Activated CD8-positive, alpha-beta memory T cell treated with anti-CD3 and anti-CD28 coated beads, Interleukin-2, amount 50 U/mL, for 1 hour (primary cell): Measurements from ENCODE around the gene HPD.
"Not testable (repeated sequence)": the region's sequence is repeated elsewhere in the genome, so short reads cannot be mapped to it uniquely, and the experiment has no call there.

Experiments
- DNase-seq: peaks from one replicate; pipeline ENCODE4 v3.0.0-alpha.2; 2020; ENCODE audit errors: extremely low read depth

HPD gene

DNA sequence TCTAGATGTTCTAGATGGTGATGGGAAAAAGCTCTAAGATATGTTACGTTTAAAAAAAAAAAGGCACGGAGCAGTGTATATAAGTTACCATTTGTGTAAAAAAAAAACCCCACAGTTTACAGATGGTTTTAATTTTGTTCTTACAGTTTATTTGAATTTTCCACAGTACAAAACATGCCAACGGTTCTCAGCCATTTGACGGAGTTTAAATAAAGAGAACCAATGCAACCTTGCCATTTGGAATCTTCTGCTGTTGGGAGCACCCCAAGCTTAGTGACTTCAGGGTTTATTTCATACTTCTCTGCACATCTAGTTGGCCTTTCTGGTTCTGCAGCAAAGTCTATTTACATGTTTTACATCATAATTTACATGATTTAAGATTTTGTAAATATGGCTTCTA is 7.7 kb upstream of the HPD start:
- no peak for DNase-seq

- DNase-seq, result no peak
Measured at GRCh38 chr12:121861636-121862254, 3.1 kb upstream of the HPD start.

- DNase-seq, result not testable (repeated sequence)
Measured at GRCh38 chr12:121860699-121861098, 2.0 kb upstream of the HPD start.

DNA sequence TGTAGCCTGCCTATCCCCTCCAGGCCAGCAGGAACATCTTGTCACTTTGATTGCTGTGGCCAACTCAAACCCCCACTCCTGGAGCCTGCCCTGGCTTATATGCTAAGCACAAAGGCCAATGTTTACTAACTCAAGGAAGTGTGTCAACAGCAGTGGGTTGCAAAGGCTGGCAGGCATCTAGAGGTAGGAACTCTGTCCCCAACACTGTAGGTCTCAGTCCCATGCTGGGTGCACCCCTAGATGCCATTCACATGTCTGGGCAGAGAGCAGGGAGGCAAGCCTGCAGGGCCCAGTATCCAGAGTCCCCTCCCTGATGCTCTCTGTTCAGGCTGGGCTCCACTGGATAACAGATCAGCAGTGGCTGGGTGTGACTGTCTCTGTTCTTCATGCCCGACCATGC is 1.6 kb upstream of the HPD start:
- no peak for DNase-seq

GRCh38 chr12:121858318-121858661 is 369 bp downstream of the HPD start:
- no peak for DNase-seq

DNA sequence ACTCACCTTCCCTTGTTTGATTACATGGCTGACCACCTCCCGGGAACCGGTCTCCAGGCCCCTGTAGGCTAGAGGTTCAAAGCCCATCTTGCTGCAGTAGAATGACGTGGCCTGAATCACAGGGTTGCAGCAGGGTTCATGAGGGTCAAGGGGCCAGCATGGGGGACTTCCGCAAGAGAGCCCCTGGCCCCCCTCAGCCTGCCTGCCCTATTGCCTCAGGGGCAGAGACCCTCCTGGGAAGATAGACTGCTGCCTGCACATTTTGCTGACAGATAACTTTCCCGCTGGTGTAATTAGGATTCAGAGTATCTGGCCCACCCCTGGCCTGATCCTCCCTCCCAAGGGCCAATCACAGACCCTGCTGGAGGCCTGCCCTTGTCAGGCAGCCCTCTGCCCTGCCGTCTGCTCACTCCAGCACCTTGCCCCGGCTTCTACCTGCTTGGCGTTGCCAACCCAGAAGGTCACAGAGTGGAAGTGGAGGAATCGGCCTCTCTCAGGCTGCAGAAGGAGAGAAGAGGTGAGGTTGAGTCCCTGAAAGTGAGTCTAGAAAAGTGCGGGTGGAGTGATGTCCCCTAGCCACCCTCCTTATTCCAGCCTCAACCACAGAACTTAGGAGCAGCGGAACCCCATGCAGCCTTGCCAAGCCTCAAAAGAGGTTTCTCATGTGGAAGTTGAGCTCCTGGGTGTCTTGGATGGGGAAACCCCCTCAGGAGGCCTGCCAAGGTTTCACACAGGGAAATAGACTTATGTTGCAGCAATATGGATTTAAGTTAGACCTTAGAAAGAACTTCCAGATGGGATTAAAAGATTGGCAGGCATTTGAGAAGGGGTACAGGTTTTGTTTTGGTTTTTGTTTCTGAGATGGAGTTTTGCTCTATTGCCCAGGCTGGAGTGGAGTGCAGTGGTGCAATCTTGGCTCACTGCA is 1.1 kb downstream of the HPD start:
- DNase-seq, result no peak

DNA sequence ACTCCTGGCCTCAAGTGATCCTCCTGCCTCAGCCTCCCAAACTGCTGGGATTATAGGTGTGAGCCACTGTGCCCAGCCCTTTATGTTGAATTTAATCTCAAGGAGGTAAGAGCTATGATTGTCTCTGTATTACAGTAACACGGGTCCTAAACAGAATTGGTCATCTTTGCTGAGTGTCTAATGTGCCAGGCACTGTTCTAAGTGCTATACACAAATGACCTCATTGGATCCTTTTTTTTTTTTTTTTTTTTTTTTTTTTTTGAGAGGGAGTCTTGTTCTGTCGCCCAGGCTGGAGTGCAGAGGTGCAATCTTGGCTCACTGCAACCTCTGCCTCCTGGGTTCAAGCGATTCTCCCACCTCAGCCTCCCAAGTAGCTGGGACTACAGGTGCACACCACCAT is 6.3 kb downstream of the HPD start:
- DNase-seq, result not testable (repeated sequence)

DNA sequence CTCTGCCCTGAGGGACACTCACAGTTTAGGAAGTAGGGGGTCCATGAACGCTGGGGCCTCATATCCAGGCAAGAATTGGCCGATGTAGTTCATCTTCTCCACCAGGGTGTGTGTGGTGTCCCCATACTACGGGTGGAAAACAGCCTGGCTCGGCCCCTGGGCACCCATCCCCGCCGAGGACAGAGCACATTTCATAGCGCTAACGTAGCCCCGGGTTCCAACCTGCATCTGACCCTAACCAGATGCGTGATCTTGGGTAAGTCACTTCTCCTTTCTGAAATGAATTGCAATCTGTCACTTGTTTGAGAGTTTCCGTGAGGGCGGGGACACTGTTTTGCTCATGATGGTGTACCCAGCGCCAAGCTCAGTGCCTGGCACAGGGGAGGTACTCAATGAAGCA is 9.0 kb downstream of the HPD start:
- no peak for DNase-seq

- no peak for DNase-seq
Measured at GRCh38 chr12:121849211-121849610, 9.4 kb downstream of the HPD start.

DNA sequence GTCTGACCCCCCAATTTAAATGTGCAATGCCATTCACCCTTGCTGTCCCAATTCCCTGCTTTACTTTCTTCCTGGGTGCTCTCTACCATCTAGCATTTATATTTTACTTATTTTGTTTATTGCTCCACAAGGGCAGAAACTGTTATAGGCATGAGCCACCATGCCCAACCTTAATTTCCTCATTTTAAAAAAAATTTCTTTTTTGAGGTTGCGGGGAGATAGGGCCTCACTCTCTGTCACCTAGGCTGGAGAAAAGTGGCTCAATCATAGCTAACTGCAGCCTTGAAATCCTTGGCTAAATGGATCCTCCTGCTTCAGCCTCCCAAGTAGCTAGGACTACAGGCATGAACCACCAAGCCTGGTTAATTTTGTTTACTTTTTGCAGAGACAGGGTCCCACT is 13.0 kb downstream of the HPD start:
- no peak for DNase-seq

DNA sequence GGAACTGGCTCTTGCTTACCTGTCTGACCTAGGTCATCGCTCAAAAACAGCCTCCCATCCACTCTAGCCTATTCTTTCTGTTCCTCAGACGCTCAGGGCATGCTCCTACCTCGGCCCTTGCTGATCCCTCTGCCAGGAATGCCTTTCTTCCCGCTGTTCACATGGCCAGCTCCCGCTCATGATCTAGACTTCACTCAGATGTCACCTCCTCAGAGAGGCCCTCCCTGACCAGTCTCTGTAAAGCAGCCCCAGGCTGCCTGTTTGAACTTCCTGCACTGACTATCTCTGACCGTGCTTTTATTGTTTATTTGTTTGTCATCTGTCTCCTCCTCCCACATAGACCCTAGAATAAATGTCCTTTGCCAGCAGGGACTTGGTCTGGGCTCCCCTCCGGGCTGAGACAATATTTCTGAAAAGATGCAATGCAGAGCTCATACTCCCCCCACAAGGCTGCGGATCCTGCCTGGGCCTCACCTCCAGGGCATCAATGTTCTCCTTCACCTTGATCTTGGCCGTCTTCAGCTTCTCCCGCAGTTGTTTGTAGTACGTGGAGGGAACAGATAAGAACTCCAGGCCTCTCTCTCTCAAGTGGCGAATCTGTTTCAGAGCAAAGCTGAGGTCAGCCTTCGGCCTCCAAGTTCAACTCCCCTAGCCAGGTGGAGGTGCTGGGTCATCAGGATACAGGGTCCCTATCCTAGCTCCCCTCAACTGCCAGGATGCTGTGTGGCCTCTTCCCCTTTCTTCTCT is 15.2 kb downstream of the HPD start:
- DNase-seq, result no peak

GRCh38 chr12:121839993-121840761 is 18.5 kb downstream of the HPD start:
- DNase-seq, result no peak

GRCh38 chr12:121839106-121839992 is 19.3 kb downstream of the HPD start:
- DNase-seq, result peak; percentile 99

GRCh38 chr12:121838126-121838525 is 20.5 kb downstream of the HPD start:
- DNase-seq, result no peak

- no peak for DNase-seq
Measured at GRCh38 chr12:121837680-121838079, 21.0 kb downstream of the HPD start.

DNA sequence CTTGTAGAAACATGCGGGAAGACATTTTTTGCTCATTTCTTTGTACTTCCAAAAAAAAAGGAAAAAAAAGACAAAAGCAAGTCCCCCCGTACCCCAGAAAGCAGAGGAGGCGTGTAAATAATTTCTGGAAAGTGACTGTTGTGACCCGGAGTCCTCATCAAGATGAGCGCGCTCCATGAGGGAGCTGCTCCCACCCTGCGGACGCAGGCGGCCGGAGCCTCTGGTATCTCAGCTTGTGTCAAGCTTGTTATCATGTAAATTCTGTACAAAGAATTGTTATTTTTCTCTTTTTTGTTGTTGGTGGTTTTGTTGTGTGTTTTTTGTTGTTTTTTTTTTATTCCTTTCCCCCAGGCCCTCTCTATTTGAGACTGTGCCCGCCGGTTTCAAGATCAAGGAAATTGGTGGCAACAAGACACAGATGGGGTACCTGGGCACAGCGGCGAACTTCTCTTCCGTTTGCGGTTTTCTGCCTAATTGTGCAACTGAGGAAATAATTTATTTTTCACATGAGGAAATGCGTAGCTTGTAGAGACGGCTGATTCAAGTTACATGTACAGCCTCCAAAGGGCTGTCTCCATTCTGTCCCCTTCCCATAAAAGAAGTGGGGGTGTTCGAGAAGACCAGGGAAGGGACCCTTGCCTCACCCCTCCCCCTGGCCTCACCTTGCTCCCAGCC is 27.0 kb downstream of the HPD start:
- no peak for DNase-seq

DNA sequence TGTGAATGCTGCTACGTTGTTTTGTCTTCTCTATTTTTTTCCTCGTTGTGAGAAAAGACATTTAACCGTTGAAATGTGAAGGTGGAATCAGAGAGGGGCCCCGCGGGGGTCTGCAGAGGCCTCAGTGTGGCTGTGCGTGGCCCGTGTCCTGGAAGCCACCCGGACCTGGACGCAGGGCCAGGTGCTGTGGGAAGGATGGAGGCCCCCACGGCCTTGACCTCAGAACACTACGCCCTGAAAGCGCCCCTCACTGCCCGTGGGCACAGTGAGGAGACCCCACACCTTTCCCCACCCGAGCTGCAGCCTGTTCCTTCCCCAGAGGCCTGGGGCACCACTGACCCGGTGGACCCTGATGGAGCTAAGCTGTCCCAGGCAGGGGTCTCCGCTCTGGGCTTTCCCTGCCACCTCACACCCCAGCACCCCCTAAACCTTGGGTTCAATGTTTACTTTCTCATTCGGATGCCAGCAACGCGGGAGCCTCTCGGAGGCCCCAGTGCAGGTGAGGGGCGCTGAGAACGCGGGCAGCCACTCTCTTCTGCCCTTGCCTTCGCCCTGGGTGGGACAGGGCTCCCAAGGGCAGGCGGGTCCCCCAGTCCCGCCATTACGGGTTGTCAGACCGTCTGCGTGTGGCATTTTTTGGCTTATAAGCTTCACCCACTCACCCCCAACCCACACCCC is 27.9 kb downstream of the HPD start:
- DNase-seq, result no peak

- DNase-seq, result no peak
Measured at GRCh38 chr12:121830134-121830533, 28.5 kb downstream of the HPD start.

- no peak for DNase-seq
Measured at GRCh38 chr12:121829250-121829918, 29.3 kb downstream of the HPD start.
